ENCODE results near the gene SLC12A5.

DNA sequence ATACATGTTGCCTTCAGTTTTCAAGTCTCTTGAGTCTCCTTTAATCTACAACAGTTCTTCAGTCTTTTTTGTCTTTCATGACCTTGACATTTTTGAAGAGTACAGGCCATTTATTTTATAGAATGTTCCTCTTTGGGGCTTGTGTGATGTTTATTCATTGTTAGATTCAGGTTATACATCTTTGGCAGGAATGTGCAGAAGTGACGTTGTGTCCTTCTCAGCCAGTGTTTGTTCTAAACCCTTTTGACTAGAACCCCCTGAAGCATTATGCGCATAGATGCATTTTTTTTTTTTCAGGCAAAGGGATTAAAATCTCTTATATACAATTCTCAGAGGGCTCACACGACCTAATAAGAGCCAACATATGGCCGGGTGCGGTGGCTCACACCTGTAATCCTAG lies 72.0 kb downstream of the SLC12A5 start:
- TF ChIP-seq, protein P1, sequence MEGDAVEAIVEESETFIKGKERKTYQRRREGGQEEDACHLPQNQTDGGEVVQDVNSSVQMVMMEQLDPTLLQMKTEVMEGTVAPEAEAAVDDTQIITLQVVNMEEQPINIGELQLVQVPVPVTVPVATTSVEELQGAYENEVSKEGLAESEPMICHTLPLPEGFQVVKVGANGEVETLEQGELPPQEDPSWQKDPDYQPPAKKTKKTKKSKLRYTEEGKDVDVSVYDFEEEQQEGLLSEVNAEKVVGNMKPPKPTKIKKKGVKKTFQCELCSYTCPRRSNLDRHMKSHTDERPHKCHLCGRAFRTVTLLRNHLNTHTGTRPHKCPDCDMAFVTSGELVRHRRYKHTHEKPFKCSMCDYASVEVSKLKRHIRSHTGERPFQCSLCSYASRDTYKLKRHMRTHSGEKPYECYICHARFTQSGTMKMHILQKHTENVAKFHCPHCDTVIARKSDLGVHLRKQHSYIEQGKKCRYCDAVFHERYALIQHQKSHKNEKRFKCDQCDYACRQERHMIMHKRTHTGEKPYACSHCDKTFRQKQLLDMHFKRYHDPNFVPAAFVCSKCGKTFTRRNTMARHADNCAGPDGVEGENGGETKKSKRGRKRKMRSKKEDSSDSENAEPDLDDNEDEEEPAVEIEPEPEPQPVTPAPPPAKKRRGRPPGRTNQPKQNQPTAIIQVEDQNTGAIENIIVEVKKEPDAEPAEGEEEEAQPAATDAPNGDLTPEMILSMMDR (IDR thresholded peaks at IDR 0.05): no peak
- no peak for TF ChIP-seq EZH2 (IDR thresholded peaks at IDR 0.05; ENCODE audit: borderline replicate concordance, insufficient read depth, low read depth, low read length, poor library complexity, severe bottlenecking)
